C4-2B (cell line): ENCODE measurements around the gene HNRNPA2B1.

Experiments used
- H3K27ac ChIP-seq: fragments of 450-650 bp; 2 replicates; pipeline ENCODE4 v1.5.1; 2017
- CTCF ChIP-seq: fragments of 450-650 bp; conservative IDR thresholded peaks from 2 replicates; pipeline ENCODE4 v1.5.1; 2017; ENCODE audit warnings: mild to moderate bottlenecking
- ZFX ChIP-seq: fragments of 450-650 bp; IDR thresholded peaks from 2 replicates; pipeline ENCODE4 v1.6.1; 2017

Gene HNRNPA2B1

GRCh38 chr7:26147030-26147429 lies 53.5 kb downstream of the HNRNPA2B1 start:
- H3K27ac ChIP-seq, result no peak overlapping the region

GRCh38 chr7:26145238-26145637 lies 55.3 kb downstream of the HNRNPA2B1 start:
- no peak for TF ChIP-seq ZFX
- no peak for TF ChIP-seq CTCF
- H3K27ac ChIP-seq, result no peak overlapping the region

More at GRCh38 chr7:26147030-26147429, 53.5 kb downstream of the HNRNPA2B1 start:
- TF ChIP-seq CTCF, result no peak
- TF ChIP-seq ZFX, result no peak

- no peak for TF ChIP-seq ZFX
- TF ChIP-seq CTCF, result no peak
- H3K27ac ChIP-seq, result no peak overlapping the region
Measured at GRCh38 chr7:26144184-26145080, 56.1 kb downstream of the HNRNPA2B1 start.

GRCh38 chr7:26143298-26144048 lies 57.1 kb downstream of the HNRNPA2B1 start:
- H3K27ac ChIP-seq, result no peak overlapping the region
- TF ChIP-seq CTCF (no peak), ZFX (no peak)

- TF ChIP-seq ZFX (no peak), CTCF (no peak)
- H3K27ac ChIP-seq, result no peak overlapping the region
Measured at GRCh38 chr7:26141077-26141476, 59.5 kb downstream of the HNRNPA2B1 start.

- no peak overlapping the region for H3K27ac ChIP-seq
- TF ChIP-seq CTCF (no peak), ZFX (no peak)
Measured at GRCh38 chr7:26140380-26140779, 60.2 kb downstream of the HNRNPA2B1 start.
